DOHH2 (cell line): Measurements from ENCODE around the gene CD9.

Experiments used
- EZH2phosphoT487 ChIP-seq: fragments of 200-600 bp; sonication (generic); IDR thresholded peaks from 2 replicates; pipeline ENCODE4 v1.6.1; 2017; ENCODE audit warnings: borderline replicate concordance, mild to moderate bottlenecking, antibody characterized with exemption, low read length, moderate library complexity, mixed read lengths
- TF ChIP-seq, protein P1 (sequence below): fragments of 200-600 bp; sonication (generic); IDR thresholded peaks from one replicate; pipeline ENCODE4 v1.5.1; 2014; ENCODE audit warnings: antibody characterized with exemption, mild to moderate bottlenecking, low read depth, low read length; ENCODE audit not compliant: poor library complexity, severe bottlenecking

DNA sequence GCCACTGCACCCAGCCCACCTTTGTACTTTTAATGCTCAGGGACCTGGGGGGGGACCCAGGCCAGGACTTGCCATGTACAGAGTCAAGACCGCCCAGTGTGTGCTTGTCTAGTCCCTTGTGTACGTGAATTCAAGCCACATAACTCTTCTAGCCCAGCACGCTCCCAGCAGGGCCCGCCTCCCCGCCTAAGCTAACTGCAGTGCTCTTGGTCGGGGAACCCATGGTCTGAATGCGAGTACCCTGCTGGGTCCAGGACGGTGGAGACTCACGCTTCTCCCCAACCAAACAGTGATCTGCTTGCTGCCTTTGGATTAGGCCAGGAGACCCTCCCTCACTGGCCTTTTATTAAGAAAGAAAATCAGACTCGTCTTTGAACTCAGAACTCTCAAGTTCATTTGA, 23.3 kb downstream of the CD9 start:
- TF ChIP-seq, protein P1, sequence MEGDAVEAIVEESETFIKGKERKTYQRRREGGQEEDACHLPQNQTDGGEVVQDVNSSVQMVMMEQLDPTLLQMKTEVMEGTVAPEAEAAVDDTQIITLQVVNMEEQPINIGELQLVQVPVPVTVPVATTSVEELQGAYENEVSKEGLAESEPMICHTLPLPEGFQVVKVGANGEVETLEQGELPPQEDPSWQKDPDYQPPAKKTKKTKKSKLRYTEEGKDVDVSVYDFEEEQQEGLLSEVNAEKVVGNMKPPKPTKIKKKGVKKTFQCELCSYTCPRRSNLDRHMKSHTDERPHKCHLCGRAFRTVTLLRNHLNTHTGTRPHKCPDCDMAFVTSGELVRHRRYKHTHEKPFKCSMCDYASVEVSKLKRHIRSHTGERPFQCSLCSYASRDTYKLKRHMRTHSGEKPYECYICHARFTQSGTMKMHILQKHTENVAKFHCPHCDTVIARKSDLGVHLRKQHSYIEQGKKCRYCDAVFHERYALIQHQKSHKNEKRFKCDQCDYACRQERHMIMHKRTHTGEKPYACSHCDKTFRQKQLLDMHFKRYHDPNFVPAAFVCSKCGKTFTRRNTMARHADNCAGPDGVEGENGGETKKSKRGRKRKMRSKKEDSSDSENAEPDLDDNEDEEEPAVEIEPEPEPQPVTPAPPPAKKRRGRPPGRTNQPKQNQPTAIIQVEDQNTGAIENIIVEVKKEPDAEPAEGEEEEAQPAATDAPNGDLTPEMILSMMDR = no peak
- no peak for TF ChIP-seq EZH2phosphoT487
